Neural cell (in vitro differentiated cells): ENCODE results near the gene HECW1.

Source experiments
- CTCF ChIP-seq: fragments of 450-650 bp; IDR thresholded peaks from 2 replicates; pipeline ENCODE4 v1.5.1; 2014; ENCODE audit warnings: antibody characterized with exemption, mild to moderate bottlenecking, moderate library complexity; ENCODE audit not compliant: poor library complexity, severe bottlenecking
- EP300 ChIP-seq: fragments of 450-650 bp; conservative IDR thresholded peaks from 2 replicates; pipeline ENCODE4 v1.6.1; 2014; ENCODE audit warnings: antibody characterized with exemption, mild to moderate bottlenecking, moderate library complexity; ENCODE audit not compliant: poor library complexity, severe bottlenecking
- EZH2 ChIP-seq: fragments of 200-600, 300-800 bp; shearing (Covaris generic), sonication (generic); IDR thresholded peaks from 2 replicates; pipeline ENCODE4 v1.6.1; 2014; ENCODE audit warnings: antibody characterized with exemption, low read length, borderline replicate concordance, mild to moderate bottlenecking; ENCODE audit not compliant: insufficient read depth, poor library complexity, severe bottlenecking
- POLR2AphosphoS5 ChIP-seq: IDR thresholded peaks from 2 replicates; pipeline ENCODE4 v1.6.1; 2012
- REST ChIP-seq: IDR thresholded peaks from 2 replicates; pipeline ENCODE4 v1.6.1; 2012; ENCODE audit warnings: borderline replicate concordance
- TAF1 ChIP-seq: IDR thresholded peaks from 2 replicates; pipeline ENCODE4 v1.6.1; 2012; ENCODE audit warnings: low read depth

- TF ChIP-seq EZH2: no peak
- no peak for TF ChIP-seq POLR2AphosphoS5
- TF ChIP-seq EP300: no peak
- no peak for TF ChIP-seq CTCF
- TF ChIP-seq REST: no peak
- no peak for TF ChIP-seq TAF1
These were observed 418.3 kb downstream of the HECW1 start for GRCh38 chr7:43530553-43531410.
